ENCODE measurements around the gene ASXL1.
"Not testable (repeated sequence)": the region's sequence is repeated elsewhere in the genome, so short reads cannot be mapped to it uniquely, and the experiment has no call there.

ASXL1 gene

GRCh38 chr20:32455171-32455900 is 97.2 kb downstream of the ASXL1 start:
- no peak for DNase-seq

GRCh38 chr20:32455901-32456701 is 98.0 kb downstream of the ASXL1 start:
- no peak for DNase-seq

GRCh38 chr20:32456869-32457478 is 98.8 kb downstream of the ASXL1 start:
- no peak for DNase-seq

GRCh38 chr20:32457479-32457986 is 99.4 kb downstream of the ASXL1 start:
- DNase-seq, result no peak

GRCh38 chr20:32458061-32458836 is 100.1 kb downstream of the ASXL1 start:
- DNase-seq, result no peak

GRCh38 chr20:32458837-32459220 is 100.7 kb downstream of the ASXL1 start:
- no peak for DNase-seq

GRCh38 chr20:32460231-32460630 is 102.1 kb downstream of the ASXL1 start:
- no peak for DNase-seq

- DNase-seq, result no peak
These were observed 102.7 kb downstream of the ASXL1 start for GRCh38 chr20:32460683-32461320.

GRCh38 chr20:32461836-32462600 is 103.9 kb downstream of the ASXL1 start:
- no peak for DNase-seq

- no peak for DNase-seq
These were observed 104.9 kb downstream of the ASXL1 start for GRCh38 chr20:32462900-32463641.

GRCh38 chr20:32463642-32464400 is 105.7 kb downstream of the ASXL1 start:
- DNase-seq, result no peak

GRCh38 chr20:32464401-32465091 is 106.4 kb downstream of the ASXL1 start:
- DNase-seq, result no peak

- DNase-seq, result no peak
These were observed 107.2 kb downstream of the ASXL1 start for GRCh38 chr20:32465092-32465900.

- not testable (repeated sequence) for DNase-seq
These were observed 108.0 kb downstream of the ASXL1 start for GRCh38 chr20:32465901-32466675.

- DNase-seq, result no peak
These were observed 108.8 kb downstream of the ASXL1 start for GRCh38 chr20:32466739-32467505.

GRCh38 chr20:32467506-32468312 is 109.6 kb downstream of the ASXL1 start:
- no peak for DNase-seq
